HepG2 (cell line): Measurements from ENCODE around the gene STAT6. TPM values are rescaled to one million over a fixed set of nuclear protein-coding genes. Genes with fewer than 3 reads are reported as not detected.

Experiments
- ATAC-seq: fragments of 200-7000 bp; cut with Tn5 transposase; 3 replicates; pipeline ENCODE4 v1.9.1; 2020; ENCODE audit warnings: mild to moderate bottlenecking, moderate library complexity
- BruUV-seq: library from RNA; stranded (reverse); fragments of 400-500 nt; replicated peaks from 2 replicates; lab custom pipeline; 2021; lab: Mats Ljungman, UMichigan
- CTCF ChIA-PET: fragments of 300-600 bp; formaldehyde crosslinking; extraction: SDS; loops from one replicate; lab custom pipeline; 2021; ENCODE audit warnings: low total read pairs, inconsistent platforms, low intra/inter-chr PET ratio; lab: Yijun Ruan, JAX
- POLR2A ChIA-PET: fragments of 350-600 bp; sonication (Branson Sonifier 250); formaldehyde crosslinking; loops from one replicate; lab custom pipeline; 2020; ENCODE audit warnings: antibody characterized with exemption, inconsistent platforms; lab: Yijun Ruan, JAX
- DNase-seq: peaks from one replicate; pipeline ENCODE4 v3.0.0-alpha.2; 2015; ENCODE audit warnings: low spot score
- FAIRE-seq: peaks from 3 replicates; lab custom pipeline; 2011; peaks lifted over from hg19 to GRCh38; lab: Jason Lieb, UNC
- H2AFZ ChIP-seq: one replicate; pipeline ENCODE4 v1.6.1; 2011; ENCODE audit warnings: low read length, inconsistent platforms
- H3K27ac ChIP-seq: fragments of 300-600 bp; 3 replicates; pipeline ENCODE4 v1.8.0; 2011; ENCODE audit warnings: mixed run types, mild to moderate bottlenecking, mixed read lengths, low read length, inconsistent platforms; ENCODE audit not compliant: insufficient read depth; ENCODE audit errors: extremely low read length
- H3K27me3 ChIP-seq, 2 experiments: fragments of 200-600 bp in 1 of 2; 2 replicates in 1 of 2; 3 replicates in 1 of 2; pipeline versions ENCODE4 v1.6.0 to v1.8.0; 2011; ENCODE audit warnings: low read length in 2 of 2, mild to moderate bottlenecking in 2 of 2, moderate library complexity in 2 of 2, inconsistent platforms in 1 of 2; ENCODE audit not compliant: insufficient read depth in 2 of 2, control insufficient read depth in 1 of 2
- H3K36me3 ChIP-seq, 2 experiments: fragments of 200-600 bp in 1 of 2; replicated peaks in 1 of 2; 2 replicates in 1 of 2; 3 replicates in 1 of 2; pipeline versions ENCODE4 v1.5.1 to v1.8.0; 2011; ENCODE audit warnings: low read length in 2 of 2, inconsistent platforms in 1 of 2; ENCODE audit not compliant: insufficient read depth in 2 of 2, control insufficient read depth in 1 of 2
- H3K4me1 ChIP-seq: 2 replicates; pipeline ENCODE4 v1.5.1; 2012; ENCODE audit warnings: low read length, inconsistent platforms; ENCODE audit not compliant: insufficient read depth
- H3K4me2 ChIP-seq: 2 replicates; pipeline ENCODE4 v1.6.0; 2011; ENCODE audit warnings: low read depth, low read length, inconsistent platforms
- H3K4me3 ChIP-seq, 3 experiments: fragments of 200-600 bp in 1 of 3; sonication (generic), shearing (Covaris generic) in 1 of 3; replicated peaks in 1 of 3; 2 replicates each; pipeline ENCODE4 v1.5.1; 2011 to 2016; ENCODE audit warnings: low read length in 3 of 3, inconsistent platforms in 2 of 3, low read depth in 2 of 3, mild to moderate bottlenecking in 2 of 3, control low read depth in 1 of 3, mixed read lengths in 1 of 3; ENCODE audit not compliant: insufficient read depth in 1 of 3
- H3K79me2 ChIP-seq: one replicate; pipeline ENCODE4 v1.6.1; 2011; ENCODE audit warnings: low read length, inconsistent platforms; ENCODE audit not compliant: insufficient read depth
- H3K9ac ChIP-seq: 2 replicates; pipeline ENCODE4 v1.6.0; 2011; ENCODE audit warnings: mild to moderate bottlenecking, low read depth, low read length, inconsistent platforms; ENCODE audit not compliant: insufficient read depth
- H3K9me3 ChIP-seq: 2 replicates; pipeline ENCODE4 v1.5.1; 2012; ENCODE audit warnings: mild to moderate bottlenecking, low read length
- H4K20me1 ChIP-seq: 2 replicates; pipeline ENCODE4 v1.6.0; 2011; ENCODE audit warnings: inconsistent platforms, mild to moderate bottlenecking, low read length, moderate library complexity; ENCODE audit not compliant: insufficient read depth
- AHR ChIP-seq: IDR thresholded peaks from 2 replicates; pipeline ENCODE4 v1.6.1; 2018; ENCODE audit warnings: missing genetic modification reagents, missing compliant biosample characterization
- CC2D1A ChIP-seq: sonication (generic); formaldehyde crosslinking; IDR thresholded peaks from 2 replicates; pipeline ENCODE4 v1.8.1; 2023; ENCODE audit warnings: mild to moderate bottlenecking, missing genetic modification reagents
- CREB1 ChIP-seq, 2 experiments: fragments of 450-650 bp in 1 of 2; IDR thresholded peaks; 2 replicates each; pipeline ENCODE4 v1.6.1; 2016 to 2017; ENCODE audit warnings: control low read depth in 1 of 2, mild to moderate bottlenecking in 1 of 2, missing compliant biosample characterization in 1 of 2, missing genetic modification characterization in 1 of 2
- ELK4 ChIP-seq: sonication (generic); formaldehyde crosslinking; IDR thresholded peaks from 2 replicates; pipeline ENCODE4 v1.9.0; 2021; ENCODE audit warnings: missing genetic modification reagents, borderline replicate concordance
- FOSL1 ChIP-seq: sonication (generic); formaldehyde crosslinking; IDR thresholded peaks from 2 replicates; pipeline ENCODE4 v1.9.0; 2021; ENCODE audit warnings: missing genetic modification reagents, borderline replicate concordance
- HOXA9 ChIP-seq: sonication (generic); formaldehyde crosslinking; IDR thresholded peaks from 2 replicates; pipeline ENCODE4 v1.8.1; 2022; ENCODE audit warnings: missing genetic modification reagents, mild to moderate bottlenecking, moderate library complexity, borderline replicate concordance
- KDM2A ChIP-seq: sonication (generic); formaldehyde crosslinking; IDR thresholded peaks from 2 replicates; pipeline ENCODE4 v1.4.0; 2020; ENCODE audit warnings: low read depth, missing genetic modification reagents, borderline replicate concordance
- MED1 ChIP-seq: sonication (generic); formaldehyde crosslinking; IDR thresholded peaks from 2 replicates; pipeline ENCODE4 v1.4.0; 2020; ENCODE audit warnings: missing genetic modification reagents
- MNT ChIP-seq: fragments of 450-650 bp; IDR thresholded peaks from 2 replicates; pipeline ENCODE4 v1.6.1; 2016
- MTA3 ChIP-seq: sonication (generic); formaldehyde crosslinking; IDR thresholded peaks from 2 replicates; pipeline ENCODE4 v1.4.0; 2020; ENCODE audit warnings: missing genetic modification reagents
- NFIC ChIP-seq: IDR thresholded peaks from 2 replicates; pipeline ENCODE4 v1.6.1; 2012; ENCODE audit warnings: mild to moderate bottlenecking, low read length, inconsistent platforms
- RFXAP ChIP-seq: sonication (generic); formaldehyde crosslinking; IDR thresholded peaks from 2 replicates; pipeline ENCODE4 v1.4.0; 2020; ENCODE audit warnings: missing genetic modification reagents, borderline replicate concordance
- SP5 ChIP-seq: IDR thresholded peaks from 2 replicates; pipeline ENCODE4 v1.6.1; 2016; ENCODE audit warnings: low read depth, borderline replicate concordance
- STAG1 ChIP-seq: sonication (generic); formaldehyde crosslinking; IDR thresholded peaks from 2 replicates; pipeline ENCODE4 v1.4.0; 2020; ENCODE audit warnings: missing genetic modification reagents
- TCF7 ChIP-seq: sonication (generic); IDR thresholded peaks from 2 replicates; pipeline ENCODE4 v1.6.1; 2016; ENCODE audit warnings: antibody characterized with exemption, low read depth
- YY1 ChIP-seq: IDR thresholded peaks from 2 replicates; pipeline ENCODE4 v1.6.1; 2011; ENCODE audit warnings: low read length, low read depth, moderate library complexity, mild to moderate bottlenecking; ENCODE audit not compliant: insufficient read depth, insufficient replicate concordance
- ZNF737 ChIP-seq: sonication (generic); formaldehyde crosslinking; IDR thresholded peaks from 2 replicates; pipeline ENCODE4 v1.5.0; 2020; ENCODE audit warnings: missing genetic modification reagents, mild to moderate bottlenecking, borderline replicate concordance
- ZNF75D ChIP-seq: sonication (generic); formaldehyde crosslinking; IDR thresholded peaks from 2 replicates; pipeline ENCODE4 v1.8.1; 2023; ENCODE audit warnings: missing genetic modification reagents, mild to moderate bottlenecking, borderline replicate concordance
- ZNF768 ChIP-seq: sonication (generic); formaldehyde crosslinking; IDR thresholded peaks from 2 replicates; pipeline ENCODE4 v1.4.0; 2020; ENCODE audit warnings: missing genetic modification reagents
- ZNF788 ChIP-seq: sonication (generic); formaldehyde crosslinking; IDR thresholded peaks from 2 replicates; pipeline ENCODE4 v1.5.0; 2020; ENCODE audit warnings: mild to moderate bottlenecking, missing genetic modification reagents, borderline replicate concordance
- WGBS: methylation state at CpG from one replicate; pipeline ENCODE4 v1.1.6; 2017; ENCODE audit warnings: low lambda C conversion rate; 5-methylcytosine and 5-hydroxymethylcytosine counted together
- in situ Hi-C: cut with HindIII; loops from 2 replicates; pipeline ENCODE4 v1.10.0; 2017; ENCODE audit warnings: low pct_unique_long_range_greater_than_20kb; ENCODE audit not compliant: extremely low pct_ligation_motif_present
- intact Hi-C: fragments of 100-400 bp; cut with micrococcal nuclease; formaldehyde crosslinking; loops from one replicate; pipeline ENCODE4 v1.10.0; 2022; ENCODE audit not compliant: unreplicated experiment
- polyA plus RNA-seq, 8 experiments: library from polyadenylated mRNA; depleted of rRNA in 3 of 8; stranded (reverse) in 7 of 8; unstranded in 1 of 8; fragments of >200 nt; fragmentation: Illumina TruSeq in 4 of 8; extraction: Trizol in 4 of 8; gene quantifications; 2 replicates each; pipeline versions ENCODE4 v1.2.1 to v1.2.3, GENCODE V29; 2011 to 2016; ENCODE audit warnings: low read depth in 4 of 8, missing spikeins in 1 of 8, mixed read lengths in 1 of 8; ENCODE audit not compliant: insufficient read depth in 1 of 8
- total RNA-seq, 5 experiments: library from RNA; depleted of rRNA; stranded (reverse); fragments of >200 nt; fragmentation: Illumina TruSeq; extraction: Trizol; gene quantifications; 2 replicates each; pipeline ENCODE4 v1.2.3, GENCODE V29; 2016; ENCODE audit warnings: low read depth in 1 of 5

STAT6 gene
- total and polyA plus RNA-seq, 2 of the 13 experiments (the other 11 are each of a cell fraction or from before 2014, with no cell fraction given), result 28.0 to 62.2 TPM

- TF ChIP-seq MED1 (CRISPR knock-in tag) (no peak), STAG1 (CRISPR knock-in tag) (0 out of 2 replicates have a peak, but pooled peaks have one; percentile 10), SP5 (CRISPR knock-in tag) (peak; percentile 70; the same call in 1 of the 2 replicates)
Measured at GRCh38 chr12:57086493-57087009, 24.6 kb downstream of the STAT6 start (continued).

GRCh38 chr12:57085999-57086492 lies 25.1 kb downstream of the STAT6 start:
- Histone ChIP-seq H3K27me3 (no peaks in the 10 kb centered on the region; a peak in 1 of 5 replicates), H3K4me3 (no peak overlapping the region; a peak in 1 of 6 replicates), H3K9ac (no peak overlapping the region), H3K36me3 (peaks cover 0 to 4% of the 10 kb centered on the region in 2 experiments; a peak in 1 of 5 replicates), H2AFZ (no peak overlapping the region), H3K27ac (no peak overlapping the region), H3K4me1 (peaks cover 26% of the 10 kb centered on the region), H3K9me3 (no peaks in the 10 kb centered on the region), H4K20me1 (no peaks in the 10 kb centered on the region), H3K4me2 (peak overlapping the region; percentile 90), H3K79me2 (peaks cover 15% of the 10 kb centered on the region)
- intact Hi-C loops, result loop anchor here (1.0 kb wide), 1 partner anchor 8 kb away; the partner anchor contains the start of gene NEMP1
- in situ Hi-C loops, result no loop called here
- ATAC-seq (no peak), DNase-seq (no peak), FAIRE-seq (no peak)
- 80% methylated on average over 12 of the region's 12 CpGs for WGBS
- POLR2A ChIA-PET, result interaction anchor here (1.1 to 5.0 kb wide), 4 partner anchors 7 to 43 kb away, joined by 4 to 184 read pairs (median 42); partner anchors contain the start of genes LRP1, NEMP1 and STAT6
- CTCF ChIA-PET, result no interaction called here
- BruUV-seq, result no TSS peak
- TF ChIP-seq HOXA9, result no peak
- TF ChIP-seq MTA3, result no peak
- no peak for TF ChIP-seq TCF7
- no peak for TF ChIP-seq ZNF768 (CRISPR knock-in tag)
- TF ChIP-seq AHR, result no peak
- TF ChIP-seq ZNF737 (CRISPR knock-in tag), result no peak
- TF ChIP-seq ZNF788, result no peak
- no peak for TF ChIP-seq NFIC
- no peak for TF ChIP-seq YY1
- no peak for TF ChIP-seq ELK4 (CRISPR knock-in tag)
- no peak for TF ChIP-seq KDM2A
- TF ChIP-seq MNT, result no peak
- no peak for TF ChIP-seq CREB1 (IDR thresholded peaks at IDR 0.05)
- no peak for TF ChIP-seq CREB1 (CRISPR knock-in tag; IDR thresholded peaks at IDR 0.05)
- no peak for TF ChIP-seq CC2D1A (CRISPR knock-in tag)
- no peak for TF ChIP-seq ZNF75D
- TF ChIP-seq RFXAP, result no peak
- TF ChIP-seq FOSL1 (CRISPR knock-in tag), result no peak
